ENCODE measurements around the gene ITGAL. TPM values are rescaled to one million over a fixed set of nuclear protein-coding genes. Genes with fewer than 3 reads are reported as not detected.
A peak's percentile ranks its signal among the peaks of the same experiment; 100 is the strongest.

Gene ITGAL
- total and polyA plus RNA-seq, 2 experiments from 2014 or later = 0.95 to 3.4 TPM

DNA sequence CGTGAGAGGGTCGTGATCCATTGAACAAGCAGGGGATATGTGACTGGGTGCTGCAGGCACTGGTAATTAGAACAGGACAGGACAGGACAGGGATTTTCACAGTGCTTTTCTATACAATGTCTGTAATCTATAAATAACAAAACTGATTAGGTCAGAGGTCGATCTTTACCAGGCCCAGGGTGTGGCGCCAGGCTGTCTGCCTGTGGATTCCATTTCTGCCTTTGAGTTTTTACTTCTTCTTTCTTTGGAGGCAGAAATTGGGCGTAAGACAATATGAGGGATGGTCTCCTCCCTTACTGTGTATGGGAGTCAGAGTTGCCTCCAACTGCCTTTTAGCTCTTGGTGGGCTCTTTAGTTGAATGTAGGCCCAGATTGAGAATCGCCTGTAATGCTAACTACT, 87.1 kb downstream of the ITGAL start:
- Histone ChIP-seq H2AFZ (no peak overlapping the region), H3K9me3 (ENCODE audit: low read depth) (no peaks in the 10 kb centered on the region), H3K36me3 (replicated peaks; ENCODE audit: insufficient read depth, low read depth) (no peaks in the 10 kb centered on the region), H3K4me2 (no peak overlapping the region), H4K20me1 (ENCODE audit: insufficient read depth, poor library complexity, severe bottlenecking) (no peaks in the 10 kb centered on the region), H3K27ac (no peak overlapping the region), H3K4me3 (no peak overlapping the region), H3K4me1 (ENCODE audit: insufficient read depth) (peaks cover 10% of the 10 kb centered on the region), H3K27me3 (no peaks in the 10 kb centered on the region), H3K9me2 (replicated peaks; ENCODE audit: insufficient read depth) (no peaks in the 10 kb centered on the region), H3K79me2 (peaks cover 30% of the 10 kb centered on the region)
- DNase-seq (ENCODE audit: low spot score) = no peak
- TF ChIP-seq EZH2phosphoT487 (IDR thresholded peaks at IDR 0.05; ENCODE audit: low read depth, severe bottlenecking, unreplicated experiment) = no peak
- TF ChIP-seq, protein P1, sequence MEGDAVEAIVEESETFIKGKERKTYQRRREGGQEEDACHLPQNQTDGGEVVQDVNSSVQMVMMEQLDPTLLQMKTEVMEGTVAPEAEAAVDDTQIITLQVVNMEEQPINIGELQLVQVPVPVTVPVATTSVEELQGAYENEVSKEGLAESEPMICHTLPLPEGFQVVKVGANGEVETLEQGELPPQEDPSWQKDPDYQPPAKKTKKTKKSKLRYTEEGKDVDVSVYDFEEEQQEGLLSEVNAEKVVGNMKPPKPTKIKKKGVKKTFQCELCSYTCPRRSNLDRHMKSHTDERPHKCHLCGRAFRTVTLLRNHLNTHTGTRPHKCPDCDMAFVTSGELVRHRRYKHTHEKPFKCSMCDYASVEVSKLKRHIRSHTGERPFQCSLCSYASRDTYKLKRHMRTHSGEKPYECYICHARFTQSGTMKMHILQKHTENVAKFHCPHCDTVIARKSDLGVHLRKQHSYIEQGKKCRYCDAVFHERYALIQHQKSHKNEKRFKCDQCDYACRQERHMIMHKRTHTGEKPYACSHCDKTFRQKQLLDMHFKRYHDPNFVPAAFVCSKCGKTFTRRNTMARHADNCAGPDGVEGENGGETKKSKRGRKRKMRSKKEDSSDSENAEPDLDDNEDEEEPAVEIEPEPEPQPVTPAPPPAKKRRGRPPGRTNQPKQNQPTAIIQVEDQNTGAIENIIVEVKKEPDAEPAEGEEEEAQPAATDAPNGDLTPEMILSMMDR (IDR thresholded peaks at IDR 0.05; ENCODE audit: poor library complexity) = no peak
- TF ChIP-seq EZH2 (IDR thresholded peaks at IDR 0.05; ENCODE audit: borderline replicate concordance) = no peak
- 87% methylated on average over 6 of the region's 6 CpGs for WGBS (ENCODE audit: low lambda C conversion rate, missing lambda C conversion rate)

DNA sequence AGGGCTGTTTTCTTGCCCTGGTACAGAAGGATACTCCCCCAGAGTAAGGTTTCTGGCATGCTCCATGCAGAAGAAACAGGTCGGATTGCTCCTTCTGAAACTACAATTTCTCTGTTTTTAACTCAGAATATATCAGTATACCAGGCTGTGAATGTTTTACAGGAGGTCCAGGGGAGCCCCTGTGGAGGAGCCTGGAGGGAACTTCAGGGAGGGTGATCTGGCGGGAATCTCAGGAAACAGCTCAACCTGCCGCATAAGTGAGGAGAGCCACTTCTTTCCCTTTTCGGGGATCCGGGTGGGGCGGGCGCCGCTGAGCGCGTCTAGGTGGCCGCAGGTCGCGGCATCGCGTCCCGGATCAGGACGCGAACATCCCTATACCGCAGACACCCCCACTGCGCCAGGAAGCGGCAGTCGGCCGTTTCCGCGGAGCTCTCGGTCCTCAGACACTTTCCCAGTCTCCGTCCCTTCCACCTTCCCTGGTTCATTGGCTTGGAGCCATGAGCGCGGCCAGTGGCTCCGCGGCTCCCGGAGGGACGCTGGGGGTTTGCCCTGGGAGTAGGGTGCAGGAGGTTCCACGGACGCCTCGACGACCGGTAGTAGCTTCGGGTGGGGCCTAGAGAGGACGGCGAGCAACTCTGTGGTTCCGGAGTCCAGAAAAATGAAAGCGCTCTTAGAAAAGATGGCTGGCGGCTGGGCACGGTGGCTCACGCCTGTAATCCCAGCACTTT, 88.7 kb downstream of the ITGAL start:
- Histone ChIP-seq H3K9me2 (replicated peaks; ENCODE audit: insufficient read depth) (no peaks in the 10 kb centered on the region), H3K36me3 (replicated peaks; ENCODE audit: insufficient read depth, low read depth) (no peaks in the 10 kb centered on the region), H2AFZ (peak overlapping the region; percentile 68), H4K20me1 (ENCODE audit: insufficient read depth, poor library complexity, severe bottlenecking) (no peaks in the 10 kb centered on the region), H3K4me2 (peak overlapping the region; percentile 57), H3K9me3 (ENCODE audit: low read depth) (no peaks in the 10 kb centered on the region), H3K4me3 (no peak overlapping the region), H3K79me2 (peaks cover 14% of the 10 kb centered on the region), H3K27ac (no peak overlapping the region), H3K4me1 (ENCODE audit: insufficient read depth) (peaks cover 9% of the 10 kb centered on the region), H3K27me3 (no peaks in the 10 kb centered on the region)
- TF ChIP-seq, protein P1 (IDR thresholded peaks at IDR 0.05; ENCODE audit: poor library complexity) = no peak
- TF ChIP-seq EZH2phosphoT487 (IDR thresholded peaks at IDR 0.05; ENCODE audit: low read depth, severe bottlenecking, unreplicated experiment) = no peak
- TF ChIP-seq EZH2 (IDR thresholded peaks at IDR 0.05; ENCODE audit: borderline replicate concordance) = no peak
- DNase-seq (ENCODE audit: low spot score) = no peak
- 58% methylated on average over 45 of the region's 46 CpGs for WGBS (ENCODE audit: low lambda C conversion rate, missing lambda C conversion rate)

DNA sequence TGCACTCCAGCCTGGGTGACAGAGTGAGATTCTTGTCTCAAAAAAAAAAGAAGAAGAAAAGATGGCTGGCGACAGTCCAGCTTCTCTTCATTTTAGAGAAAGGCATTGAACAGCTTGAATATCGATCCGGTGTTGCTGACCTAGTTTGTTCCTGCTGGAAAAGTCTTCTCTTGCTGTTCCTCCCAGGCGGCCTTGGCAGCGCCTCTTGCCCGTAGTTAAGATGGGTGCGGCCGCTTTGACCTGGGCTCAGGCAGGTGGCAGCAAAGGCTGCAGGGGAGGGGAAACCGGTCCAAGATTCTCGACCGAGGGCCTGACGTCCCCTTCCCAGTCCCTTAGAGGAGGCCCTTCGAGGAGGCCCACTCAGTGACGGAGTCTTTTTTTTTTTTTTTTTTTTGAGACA, 89.5 kb downstream of the ITGAL start:
- no peak for DNase-seq (ENCODE audit: low spot score)
- TF ChIP-seq, protein P1 (IDR thresholded peaks at IDR 0.05; ENCODE audit: poor library complexity) = no peak
- TF ChIP-seq EZH2 (IDR thresholded peaks at IDR 0.05; ENCODE audit: borderline replicate concordance) (no peak), EZH2phosphoT487 (IDR thresholded peaks at IDR 0.05; ENCODE audit: low read depth, severe bottlenecking, unreplicated experiment) (no peak)
- Histone ChIP-seq H3K4me1 (ENCODE audit: insufficient read depth) (peaks cover 3% of the 10 kb centered on the region), H3K9me3 (ENCODE audit: low read depth) (no peaks in the 10 kb centered on the region), H3K79me2 (peaks cover 7% of the 10 kb centered on the region), H3K36me3 (replicated peaks; ENCODE audit: insufficient read depth, low read depth) (no peaks in the 10 kb centered on the region), H4K20me1 (ENCODE audit: insufficient read depth, poor library complexity, severe bottlenecking) (no peaks in the 10 kb centered on the region), H3K27ac (no peak overlapping the region), H3K4me3 (no peak overlapping the region), H3K9me2 (replicated peaks; ENCODE audit: insufficient read depth) (no peaks in the 10 kb centered on the region), H3K4me2 (no peak overlapping the region), H2AFZ (no peak overlapping the region), H3K27me3 (no peaks in the 10 kb centered on the region)
- WGBS (ENCODE audit: low lambda C conversion rate, missing lambda C conversion rate) = 97% methylated on average over 14 of the region's 14 CpGs

All from hepatocyte (in vitro differentiated cells).